HG03060 (cell line): ENCODE data around the gene RBMS3.
"Not testable (repeated sequence)": the region's sequence is repeated elsewhere in the genome, so short reads cannot be mapped to it uniquely, and the experiment has no call there.

ENCODE experiments used
- ATAC-seq: cut with Tn5 transposase; IDR thresholded peaks from one replicate; pipeline ENCODE4 v1.9.1; 2021; ENCODE audit warnings: low read depth, moderate number of reproducible peaks; ENCODE audit not compliant: unreplicated experiment

The RBMS3 gene

DNA sequence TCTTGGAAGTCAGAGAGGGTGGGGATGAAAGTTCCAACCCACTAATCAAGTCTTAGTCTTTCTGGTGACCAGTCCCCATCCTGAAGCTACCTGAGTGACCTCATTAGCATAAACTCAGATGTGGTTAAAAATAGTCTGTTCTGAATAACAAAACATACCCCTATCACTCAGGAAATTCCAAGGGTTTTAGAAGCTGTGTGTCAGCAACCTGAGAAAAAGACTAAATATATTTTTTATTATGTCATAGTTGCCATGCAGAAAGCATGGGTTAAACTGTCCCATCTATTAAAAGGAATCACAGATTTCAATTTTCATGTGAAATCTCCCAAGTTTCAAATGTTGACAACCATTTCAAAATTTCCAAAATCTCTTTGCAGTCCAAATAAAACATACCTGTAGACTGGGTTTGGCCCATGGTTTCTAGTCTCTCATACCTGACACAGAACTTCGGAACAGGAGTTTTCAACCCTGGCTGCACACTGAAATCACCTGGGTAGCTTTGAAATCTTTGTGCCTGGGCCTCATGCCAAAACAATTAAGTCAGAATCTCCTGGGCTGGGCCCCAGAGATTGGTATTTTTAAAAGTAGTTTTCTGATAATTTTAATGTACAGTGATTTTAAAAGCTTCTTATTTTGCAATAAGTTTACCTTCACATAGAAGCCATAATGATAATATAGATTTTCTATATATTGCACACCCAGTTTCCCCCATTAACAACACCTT, 476.3 kb downstream of the RBMS3 start:
- no peak for ATAC-seq

DNA sequence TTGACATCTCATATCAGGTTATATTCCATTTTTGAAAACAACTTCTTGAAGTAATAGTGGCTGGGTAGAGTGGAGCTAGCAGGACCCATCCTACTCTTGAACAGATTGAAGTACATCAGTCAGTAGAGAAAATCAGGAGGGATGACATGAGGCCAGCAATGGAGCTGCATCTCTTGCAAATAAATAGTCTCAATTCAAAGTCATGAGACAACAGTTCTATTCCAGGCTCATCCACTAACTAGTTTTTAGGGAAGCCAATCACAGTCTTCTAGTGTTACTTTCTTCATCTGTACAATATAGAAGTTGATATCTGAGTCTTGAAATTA, 477.2 kb downstream of the RBMS3 start:
- no peak for ATAC-seq

GRCh38 chr3:29758434-29759322, 477.8 kb downstream of the RBMS3 start:
- ATAC-seq, result no peak

GRCh38 chr3:29759411-29760225, 478.7 kb downstream of the RBMS3 start:
- ATAC-seq, result no peak

- no peak for ATAC-seq
Observed at GRCh38 chr3:29760226-29760685, 479.4 kb downstream of the RBMS3 start.

DNA sequence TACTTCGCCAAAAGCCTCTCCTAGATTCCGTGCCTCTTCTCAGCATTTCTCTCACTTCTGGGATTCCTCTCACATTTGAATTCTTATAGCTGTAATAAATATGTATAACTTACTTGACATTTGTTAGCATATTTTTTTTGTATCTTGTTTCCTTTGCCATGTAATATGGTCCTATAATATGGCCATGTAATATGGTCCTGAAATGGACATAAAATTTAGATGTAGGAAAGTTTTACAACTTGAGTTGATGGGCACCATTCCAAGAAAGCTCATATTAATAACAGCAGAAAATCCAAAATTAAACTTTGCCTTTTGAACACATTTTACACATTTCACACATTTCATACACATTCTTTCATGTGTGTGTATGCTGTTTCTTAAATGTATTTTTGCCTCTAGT, 480.6 kb downstream of the RBMS3 start:
- no peak for ATAC-seq

DNA sequence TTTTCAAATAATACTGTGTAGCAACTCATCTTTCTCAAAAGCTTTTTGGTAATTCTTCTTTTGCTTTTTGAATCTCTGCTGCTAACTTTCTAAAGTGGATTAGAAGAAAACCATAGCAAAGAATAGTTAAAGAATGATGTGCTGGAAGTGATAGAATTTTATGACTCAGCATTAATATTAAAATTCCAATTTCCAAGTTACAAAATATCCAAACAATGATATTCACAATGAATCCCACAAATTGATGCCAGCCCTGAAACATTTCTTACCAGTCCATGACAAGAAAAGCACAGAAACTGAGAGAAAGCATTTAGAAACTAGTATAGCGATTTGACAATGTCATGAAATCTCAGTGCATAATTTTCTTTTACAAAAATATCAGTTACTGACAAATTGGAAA, 482.2 kb downstream of the RBMS3 start:
- no peak for ATAC-seq

GRCh38 chr3:29764041-29764440, 483.2 kb downstream of the RBMS3 start:
- ATAC-seq, result no peak

GRCh38 chr3:29764603-29765254, 483.9 kb downstream of the RBMS3 start:
- no peak for ATAC-seq

GRCh38 chr3:29771602-29772001, 490.7 kb downstream of the RBMS3 start:
- ATAC-seq, result no peak

DNA sequence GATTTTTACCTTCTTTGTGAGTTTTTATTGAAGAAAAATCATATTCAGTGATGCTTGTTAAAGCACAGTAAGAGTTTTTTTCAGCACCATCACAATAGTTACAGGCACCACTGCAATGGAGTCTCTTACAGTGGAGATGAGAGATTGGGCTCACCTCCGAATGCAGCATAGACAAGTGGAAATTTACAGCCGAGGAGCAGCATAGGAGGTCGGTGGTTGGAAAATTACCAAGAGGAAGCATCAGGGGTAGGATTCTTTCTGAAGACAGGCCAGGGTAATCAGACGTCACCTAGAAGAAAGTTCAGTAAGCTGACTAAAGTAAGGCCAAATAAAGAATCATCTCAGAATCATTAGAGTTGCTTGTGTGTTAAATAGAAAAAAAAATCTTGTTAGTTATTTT, 491.6 kb downstream of the RBMS3 start:
- ATAC-seq, result no peak

DNA sequence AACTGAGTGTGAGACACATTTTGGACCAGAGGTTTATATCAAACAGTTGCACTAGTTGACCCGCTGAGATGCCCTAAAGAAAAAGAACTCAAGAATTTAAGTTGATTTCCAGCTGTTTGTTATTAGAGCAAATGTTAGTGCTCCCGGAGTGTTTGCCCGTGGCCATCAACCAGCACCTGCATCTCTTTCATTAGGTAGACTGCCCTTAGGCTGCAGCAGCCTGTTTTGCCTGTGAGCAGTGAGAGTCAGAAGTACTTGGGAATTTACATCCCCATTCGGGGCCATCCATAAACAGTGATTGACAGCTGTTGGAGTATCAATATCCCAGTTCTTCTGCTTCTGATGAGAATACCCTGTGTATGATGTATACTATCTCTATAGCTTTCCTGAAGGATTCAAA, 492.6 kb downstream of the RBMS3 start:
- no peak for ATAC-seq

- no peak for ATAC-seq
Observed at GRCh38 chr3:29775340-29775739, 494.5 kb downstream of the RBMS3 start.

DNA sequence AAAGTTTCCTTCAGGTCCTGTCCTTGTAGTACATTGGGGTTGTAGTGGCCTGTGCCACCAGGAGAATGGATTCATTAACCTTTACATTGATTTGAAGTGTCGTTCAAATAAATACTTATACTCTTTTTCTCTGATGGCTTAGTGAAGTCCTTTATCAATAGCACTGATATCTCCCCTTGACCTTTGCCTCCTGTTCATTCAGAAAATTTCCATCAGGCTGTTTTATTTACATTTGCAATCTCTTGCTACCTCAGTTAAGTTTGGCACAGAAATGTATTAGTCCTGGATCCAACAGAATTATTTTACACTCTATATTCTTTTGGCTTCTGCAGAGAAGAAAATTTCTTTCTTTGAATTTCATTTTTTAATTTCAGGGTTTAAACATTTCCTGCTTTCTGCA, 497.0 kb downstream of the RBMS3 start:
- ATAC-seq, result no peak

- no peak for ATAC-seq
Observed at GRCh38 chr3:29789686-29790085, 508.8 kb downstream of the RBMS3 start.

DNA sequence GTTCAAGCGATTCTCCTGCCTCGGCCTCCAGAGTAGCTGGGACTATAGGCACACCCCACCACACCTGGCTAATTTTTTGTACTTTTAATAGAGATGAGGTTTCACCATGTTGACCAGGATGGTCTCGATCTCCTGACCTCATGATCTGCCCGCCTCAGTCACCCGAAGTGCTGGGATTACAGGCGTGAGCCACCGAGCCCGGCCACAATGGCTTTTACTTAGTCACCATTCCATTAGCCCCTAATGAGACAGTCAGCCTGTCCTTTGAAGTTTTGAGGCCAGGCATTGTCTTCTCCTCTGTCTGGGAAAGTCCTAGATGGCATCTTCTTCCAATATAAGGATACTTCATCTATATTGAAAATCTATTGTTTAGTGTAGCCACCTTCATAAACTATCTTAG, 515.9 kb downstream of the RBMS3 start:
- ATAC-seq, result no peak

GRCh38 chr3:29802057-29802456, 521.2 kb downstream of the RBMS3 start:
- no peak for ATAC-seq

DNA sequence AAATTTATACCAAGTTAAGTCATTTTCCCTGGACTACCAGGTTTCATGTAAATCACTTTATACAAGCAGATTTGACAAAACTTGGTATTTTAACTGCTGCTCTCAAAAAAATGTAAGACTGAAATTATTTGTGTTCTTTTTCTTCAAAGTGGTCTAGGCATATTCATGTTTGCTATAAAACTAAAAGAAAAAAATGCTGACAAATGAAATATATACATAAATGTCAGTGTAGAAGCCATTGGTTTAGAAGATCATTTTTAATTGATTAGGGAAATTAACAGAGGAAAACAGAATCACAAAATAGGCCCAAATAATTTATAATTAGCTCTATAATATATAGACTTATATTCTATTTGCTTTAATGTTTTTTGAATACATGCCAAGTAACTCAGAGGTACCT, 523.2 kb downstream of the RBMS3 start:
- ATAC-seq, result no peak

GRCh38 chr3:29805757-29806156, 524.9 kb downstream of the RBMS3 start:
- no peak for ATAC-seq

- not testable (repeated sequence) for ATAC-seq
Observed at GRCh38 chr3:29808324-29808723, 527.5 kb downstream of the RBMS3 start.

DNA sequence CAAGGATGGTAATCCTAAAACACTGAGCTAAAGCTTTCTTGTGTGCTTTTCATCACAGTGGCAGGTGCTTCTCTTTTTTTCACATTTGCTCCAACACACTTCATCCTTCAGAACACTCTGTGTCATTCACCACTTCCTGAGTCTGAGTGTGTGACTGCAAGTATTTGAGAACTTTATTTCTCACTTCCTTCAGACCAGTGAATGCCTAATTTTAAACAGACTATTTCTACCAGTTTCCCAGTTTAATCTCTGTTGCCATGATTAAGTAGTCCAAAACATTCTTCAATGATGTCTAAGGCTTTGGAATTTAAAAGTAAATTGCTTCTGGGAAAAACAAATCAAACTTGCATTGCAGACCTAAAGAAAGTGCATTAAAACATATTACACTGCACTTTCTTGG, 541.2 kb downstream of the RBMS3 start:
- no peak for ATAC-seq
